Right forelimb (tissue), 1 donor: ENCODE measurements around the gene STMN3.
"Not testable (repeated sequence)": the region's sequence is repeated elsewhere in the genome, so short reads cannot be mapped to it uniquely, and the experiment has no call there.

Experiments
- DNase-seq: peaks from one replicate; pipeline ENCODE4 v3.0.0-alpha.2; 2018

STMN3 gene

DNA sequence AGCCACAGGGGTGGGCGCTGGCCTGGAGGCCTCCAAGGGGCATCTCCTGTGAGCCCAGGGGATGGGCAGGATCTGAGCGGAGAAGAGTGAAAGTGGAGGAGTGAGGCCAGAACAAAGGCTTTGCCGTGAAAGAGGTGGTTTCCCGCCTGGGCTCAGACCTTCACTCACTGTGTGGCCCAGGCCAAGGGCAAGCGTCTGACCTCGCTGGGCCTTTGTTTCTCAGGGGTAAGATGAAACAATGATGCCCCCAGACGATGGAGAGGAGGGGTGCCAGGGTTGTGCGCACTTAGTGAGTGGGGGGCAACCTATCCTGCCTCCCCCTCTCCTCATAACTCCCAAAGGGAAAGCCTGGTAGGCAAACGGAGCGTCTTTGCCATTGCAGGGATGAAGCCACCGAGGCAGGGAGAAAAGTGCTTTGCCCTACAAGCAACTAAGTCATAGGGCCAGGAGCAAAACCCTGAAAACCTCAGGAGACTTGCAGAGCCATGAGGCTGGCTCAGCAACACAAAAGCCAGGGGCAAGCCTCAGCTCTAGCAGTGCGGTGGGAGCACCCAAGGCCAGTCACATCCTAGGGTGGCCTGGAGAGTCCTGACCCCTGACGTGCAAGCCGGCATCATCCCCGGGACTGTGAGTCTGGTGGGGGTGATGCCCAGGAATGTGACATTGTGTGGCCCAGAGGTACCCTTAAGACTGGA lies 897 bp upstream of the STMN3 start:
- DNase-seq, result no peak

DNA sequence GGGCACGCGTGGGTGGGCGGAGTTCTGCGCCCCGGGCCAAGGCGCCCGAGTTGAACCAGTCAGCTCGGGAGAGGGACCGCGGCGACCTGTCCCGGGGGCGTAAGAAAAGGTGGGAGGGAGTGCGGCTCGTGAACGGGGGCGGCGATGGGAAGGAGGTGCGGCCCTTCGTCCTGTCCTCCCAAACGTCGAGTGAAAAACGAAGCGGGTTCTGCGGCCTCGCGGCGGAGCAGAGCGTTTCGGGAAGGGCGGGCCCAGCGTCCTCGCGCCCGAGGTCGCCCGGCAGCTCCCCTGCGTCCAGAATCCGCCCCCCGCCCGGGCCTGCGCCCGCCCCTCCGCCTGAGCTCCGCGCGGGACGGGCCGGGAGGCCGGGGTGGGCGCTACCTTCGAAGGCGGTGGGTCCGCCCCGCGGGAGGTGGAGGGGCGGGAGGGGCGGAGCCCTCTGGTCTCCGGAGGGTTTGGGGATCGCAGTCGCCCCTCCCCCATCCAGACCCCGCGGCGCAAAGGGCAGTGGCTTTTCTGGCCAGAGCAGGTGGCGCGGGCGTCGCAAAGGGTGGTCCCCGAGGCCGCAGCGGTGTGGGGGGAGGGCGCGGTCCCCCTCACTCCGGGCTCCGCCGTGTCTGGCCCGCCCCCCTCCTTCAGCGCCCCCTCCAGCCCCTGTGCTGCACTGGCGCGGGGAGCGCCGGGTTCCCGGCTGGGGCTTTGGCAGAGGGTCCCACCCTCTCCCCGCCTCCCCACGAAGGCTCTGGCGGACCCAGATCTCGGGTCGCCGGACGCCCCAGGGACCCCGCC lies 838 bp downstream of the STMN3 start:
- peak; percentile 64 for DNase-seq

GRCh38 chr20:63651942-63652191 lies 1.4 kb downstream of the STMN3 start:
- DNase-seq, result no peak

DNA sequence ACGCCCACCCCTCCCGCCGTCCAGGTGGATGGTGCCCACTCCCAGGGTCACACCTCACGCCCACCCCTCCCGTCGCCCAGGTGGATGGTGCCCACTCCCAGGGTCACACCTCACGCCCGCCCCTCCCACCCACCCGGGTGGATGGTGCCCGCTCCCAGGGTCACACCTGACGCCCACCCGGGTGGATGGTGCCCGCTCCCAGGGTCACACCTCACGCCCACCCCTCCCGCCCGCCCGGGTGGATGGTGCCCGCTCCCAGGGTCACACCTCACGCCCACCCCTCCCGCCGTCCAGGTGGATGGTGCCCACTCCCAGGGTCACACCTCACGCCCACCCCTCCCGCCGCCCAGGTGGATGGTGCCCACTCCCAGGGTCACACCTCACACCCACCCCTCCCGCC lies 2.7 kb downstream of the STMN3 start:
- not testable (repeated sequence) for DNase-seq

- DNase-seq, result no peak
Measured at GRCh38 chr20:63648895-63649589, 4.2 kb downstream of the STMN3 start.

- no peak for DNase-seq
Measured at GRCh38 chr20:63648190-63648589, 5.0 kb downstream of the STMN3 start.

GRCh38 chr20:63645218-63645617 lies 8.0 kb downstream of the STMN3 start:
- DNase-seq, result no peak

- DNase-seq, result no peak
Measured at GRCh38 chr20:63643946-63644345, 9.3 kb downstream of the STMN3 start.

- no peak for DNase-seq
Measured at GRCh38 chr20:63643499-63643898, 9.7 kb downstream of the STMN3 start.

- no peak for DNase-seq
Measured at GRCh38 chr20:63642527-63643247, 10.5 kb downstream of the STMN3 start.

DNA sequence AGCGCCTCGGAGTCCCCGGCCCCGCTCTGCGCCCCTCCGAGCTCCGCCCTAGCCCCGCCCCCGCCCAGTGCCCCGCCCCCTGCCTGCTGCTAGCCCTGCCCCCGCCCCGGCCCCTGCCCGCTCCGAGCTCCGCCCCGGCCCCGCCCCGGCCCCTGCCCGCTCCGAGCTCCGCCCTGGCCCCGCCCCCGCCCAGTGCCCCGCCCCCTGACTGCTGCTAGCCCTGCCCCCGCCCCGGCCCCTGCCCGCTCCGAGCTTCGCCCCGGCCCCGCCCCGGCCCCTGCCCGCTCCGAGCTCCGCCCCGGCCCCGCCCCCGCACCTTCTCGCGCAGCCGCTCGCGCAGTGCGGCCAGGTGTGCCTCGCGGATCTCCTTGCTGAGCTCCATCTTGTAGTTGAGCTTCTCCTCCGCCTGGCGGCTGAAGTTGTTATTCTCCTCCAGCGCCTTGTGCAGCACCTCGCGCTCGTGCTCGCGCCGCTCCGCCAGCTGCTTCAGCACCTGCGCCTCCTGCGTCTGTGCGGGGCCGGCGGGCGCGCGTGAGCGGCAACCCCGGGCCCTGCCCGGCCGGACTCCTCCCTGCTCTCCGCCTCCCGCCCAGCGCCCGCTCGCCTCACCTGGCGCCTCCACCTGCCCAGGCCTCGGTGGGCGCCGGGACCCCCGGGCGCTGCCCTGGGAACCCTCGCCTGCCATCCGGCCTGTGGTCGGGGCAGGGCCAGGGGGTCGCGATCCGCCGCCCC lies 11.3 kb downstream of the STMN3 start:
- peak; percentile 95 for DNase-seq

DNA sequence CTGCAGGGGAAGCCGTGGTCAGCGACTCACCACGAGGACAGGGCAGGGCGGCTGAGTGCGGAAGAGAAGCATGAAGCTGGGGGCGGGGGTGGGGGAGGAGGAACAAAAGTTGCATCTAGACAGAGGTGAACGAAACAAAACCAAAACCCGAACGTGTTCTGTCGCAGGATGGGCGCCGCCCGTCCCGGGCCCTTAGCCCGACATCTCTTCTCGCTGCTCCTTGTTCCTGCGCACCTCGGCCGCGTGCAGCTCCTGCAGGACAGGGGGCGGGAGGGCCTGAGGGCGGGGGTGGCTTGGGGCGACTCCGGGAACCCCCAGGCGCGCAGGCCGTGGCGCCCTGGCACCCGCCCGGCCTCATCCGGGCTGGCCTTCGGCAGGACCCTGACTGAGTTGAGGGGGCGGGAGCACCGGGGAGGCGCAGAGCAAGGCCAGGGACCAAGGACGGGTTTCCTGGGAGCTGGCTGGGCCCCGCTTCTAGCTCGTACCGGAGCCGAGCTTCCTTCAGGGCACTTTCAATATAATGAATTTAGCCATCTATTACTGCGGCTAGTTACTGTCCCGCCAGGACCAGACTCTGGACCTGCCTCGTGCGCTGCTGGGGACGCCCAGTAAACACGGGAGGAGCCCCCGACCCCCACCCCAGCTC lies 12.0 kb downstream of the STMN3 start:
- no peak for DNase-seq

- not testable (repeated sequence) for DNase-seq
Measured at GRCh38 chr20:63640686-63641085, 12.5 kb downstream of the STMN3 start.

- DNase-seq, result no peak
Measured at GRCh38 chr20:63640086-63640485, 13.1 kb downstream of the STMN3 start.

- DNase-seq, result no peak
Measured at GRCh38 chr20:63639093-63639975, 13.9 kb downstream of the STMN3 start.

GRCh38 chr20:63636752-63637628 lies 16.2 kb downstream of the STMN3 start:
- DNase-seq, result no peak

- no peak for DNase-seq
Measured at GRCh38 chr20:63635431-63636141, 17.6 kb downstream of the STMN3 start.

GRCh38 chr20:63633732-63634131 lies 19.5 kb downstream of the STMN3 start:
- DNase-seq, result no peak

GRCh38 chr20:63631426-63631825 lies 21.8 kb downstream of the STMN3 start:
- not testable (repeated sequence) for DNase-seq
